ENCODE results near the gene SNX21.
A peak's percentile ranks its signal among the peaks of the same experiment; 100 is the strongest.

SNX21 gene

DNA sequence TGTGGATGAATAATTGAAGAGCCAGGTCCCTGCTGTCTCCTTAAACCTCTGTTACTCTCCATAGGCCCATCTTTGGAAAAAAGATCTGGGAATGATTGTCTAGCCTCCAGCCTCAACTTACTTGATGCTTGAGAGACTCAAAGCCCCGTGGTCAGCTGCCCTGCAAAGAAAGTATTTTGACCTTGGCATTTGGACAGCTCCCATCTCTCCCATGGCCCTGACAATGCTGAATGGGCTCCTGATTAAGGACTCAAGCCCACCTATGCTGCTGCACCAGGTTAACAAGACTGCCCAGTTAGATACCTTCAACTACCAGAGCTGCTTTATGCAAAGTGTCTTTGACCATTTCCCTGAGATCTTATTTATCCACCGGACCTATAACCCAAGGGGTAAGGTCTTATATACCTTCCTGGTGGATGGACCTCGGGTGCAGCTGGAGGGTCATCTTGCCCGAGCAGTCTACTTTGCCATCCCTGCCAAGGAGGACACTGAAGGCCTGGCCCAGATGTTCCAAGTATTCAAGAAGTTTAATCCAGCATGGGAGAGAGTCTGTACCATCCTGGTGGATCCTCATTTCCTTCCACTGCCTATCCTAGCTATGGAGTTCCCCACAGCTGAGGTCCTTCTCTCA, 49.0 kb downstream of the SNX21 start:
- DNase-seq (ENCODE audit: low read depth), result no peak

GRCh38 chr20:45883100-45883469, 49.5 kb downstream of the SNX21 start:
- DNase-seq (ENCODE audit: low read depth), result no peak

DNA sequence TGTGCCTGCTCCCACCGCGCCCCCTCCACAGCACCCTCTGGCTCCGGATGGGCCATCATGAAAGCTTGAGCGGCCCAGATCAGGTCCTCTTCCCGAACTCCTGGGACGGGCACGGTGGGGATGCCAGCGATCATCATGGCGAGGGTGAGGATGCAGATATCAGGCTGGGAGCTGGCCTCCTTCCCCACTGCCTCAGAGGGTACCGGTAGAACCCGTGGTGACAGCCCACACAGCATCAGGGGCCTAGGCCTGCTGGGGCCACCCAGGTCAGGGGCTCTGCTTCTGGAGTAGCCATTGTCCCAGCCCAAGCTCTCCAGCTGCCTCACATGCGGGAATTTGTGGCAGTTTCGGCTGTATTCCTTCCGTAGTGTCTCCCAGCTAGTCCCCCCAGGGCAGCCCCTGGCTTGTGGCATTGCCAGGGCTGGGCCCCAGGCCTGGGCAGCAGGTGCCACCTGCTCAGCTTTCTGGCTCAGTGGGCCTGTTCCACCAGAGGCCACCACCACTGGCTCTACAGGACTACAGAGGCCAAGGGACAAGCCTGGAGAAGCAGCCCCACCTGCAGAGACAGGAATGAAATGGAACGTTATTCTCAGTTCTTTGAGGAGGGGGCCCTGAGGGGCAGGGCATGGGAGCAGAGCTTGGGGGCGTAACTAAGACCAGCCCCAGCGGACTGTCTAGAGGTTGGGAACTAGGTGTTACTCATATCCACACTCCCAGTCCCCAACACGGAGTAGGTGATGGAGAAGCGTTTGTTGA, 53.2 kb downstream of the SNX21 start:
- DNase-seq (ENCODE audit: low read depth), result no peak

- no peak for DNase-seq (ENCODE audit: low read depth)
These were observed 53.7 kb downstream of the SNX21 start, which contains the start of gene SPATA25 for GRCh38 chr20:45887346-45887715. SPATA25 (minus strand) TSS chr20:45887622; CDS start chr20:45887590, 32 bp downstream.

GRCh38 chr20:45888681-45889080, 55.1 kb downstream of the SNX21 start:
- no peak for DNase-seq (ENCODE audit: low read depth)

- peak; percentile 23 for DNase-seq (ENCODE audit: low read depth)
These were observed 56.7 kb downstream of the SNX21 start for GRCh38 chr20:45890077-45890984.

DNA sequence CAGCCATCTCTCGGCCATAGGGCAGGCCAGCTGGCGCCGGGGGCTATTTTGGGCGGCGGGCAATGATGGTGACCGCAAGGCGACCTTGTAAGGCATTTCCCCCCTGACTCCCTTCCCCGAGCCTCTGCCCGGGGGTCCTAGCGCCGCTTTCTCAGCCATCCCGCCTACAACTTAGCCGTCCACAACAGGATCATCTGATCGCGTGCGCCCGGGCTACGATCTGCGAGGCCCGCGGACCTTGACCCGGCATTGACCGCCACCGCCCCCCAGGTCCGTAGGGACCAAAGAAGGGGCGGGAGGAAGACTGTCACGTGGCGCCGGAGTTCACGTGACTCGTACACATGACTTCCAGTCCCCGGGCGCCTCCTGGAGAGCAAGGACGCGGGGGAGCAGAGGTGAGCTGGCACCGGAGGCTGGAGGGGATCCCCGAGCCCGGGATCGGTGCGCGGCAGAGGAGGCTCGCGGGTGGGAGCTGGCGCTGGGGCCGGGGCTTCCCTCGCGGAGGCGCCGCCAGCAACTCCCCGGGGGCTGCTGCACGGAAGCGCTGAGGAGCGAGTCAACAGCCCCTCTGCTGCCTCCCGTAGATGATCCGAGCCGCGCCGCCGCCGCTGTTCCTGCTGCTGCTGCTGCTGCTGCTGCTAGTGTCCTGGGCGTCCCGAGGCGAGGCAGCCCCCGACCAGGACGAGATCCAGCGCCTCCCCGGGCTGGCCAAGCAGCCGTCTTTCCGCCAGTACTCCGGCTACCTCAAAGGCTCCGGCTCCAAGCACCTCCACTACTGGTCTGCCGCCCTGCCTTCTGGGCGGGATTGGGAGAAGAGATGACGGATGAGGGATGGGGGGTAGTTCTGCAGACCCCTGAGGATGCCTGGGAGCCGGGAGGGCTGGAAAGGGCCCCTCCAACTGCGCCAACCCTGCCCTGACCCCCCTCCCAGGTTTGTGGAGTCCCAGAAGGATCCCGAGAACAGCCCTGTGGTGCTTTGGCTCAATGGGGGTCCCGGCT, 57.7 kb downstream of the SNX21 start, which contains the start of the genes CTSA and NEURL2:
CTSA (plus strand) TSS at position 351 of the 999 bp plus-strand sequence; CDS start at position 585, 234 bp downstream.
NEURL2 (minus strand) TSS at position 224 of the 999 bp plus-strand sequence; CDS start at position 7, 217 bp downstream.
- DNase-seq (ENCODE audit: low read depth), result peak; percentile 72

GRCh38 chr20:45892049-45892825, 58.6 kb downstream of the SNX21 start:
- DNase-seq (ENCODE audit: low read depth), result no peak

Data from activated T-helper 1 cell treated with Interleukin-2 at 50 U/mL for 16 hours (primary cell).